ENCODE results near the gene PRDM16.

Gene PRDM16

DNA sequence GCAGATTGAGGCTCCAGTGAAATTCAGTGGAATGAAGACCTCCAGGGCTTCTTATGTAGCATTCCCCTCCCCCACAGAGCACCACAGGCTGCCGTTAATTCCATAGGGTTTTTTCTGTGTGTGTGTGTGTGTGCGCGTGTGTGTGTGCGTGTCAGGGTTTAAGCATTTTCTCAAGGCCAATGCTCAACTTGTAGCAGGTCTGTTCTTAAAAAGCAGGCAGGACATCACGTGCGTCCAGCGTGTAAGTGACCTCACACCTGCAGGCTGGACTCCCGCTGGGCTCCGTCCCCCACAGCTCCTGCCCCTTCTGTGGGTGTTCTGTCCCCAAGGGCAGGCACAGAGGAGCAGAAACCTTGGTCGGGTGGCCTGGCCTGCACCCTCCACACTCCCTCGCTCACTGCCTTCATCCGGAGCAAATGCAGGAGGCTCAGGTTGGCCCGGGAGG, 5.3 kb downstream of the PRDM16 start:
- H3K27ac ChIP-seq = no peak overlapping the region
- CTCF ChIA-PET = no interaction called here
- no peak for TF ChIP-seq CTCF (conservative IDR thresholded peaks at IDR 0.05; ENCODE audit: low read depth)
- POLR2A ChIA-PET (ENCODE audit: low non-redundant PET) = no interaction called here
- DNase-seq (ENCODE audit: low spot score) = no peak

GRCh38 chr1:3074800-3075199, 5.8 kb downstream of the PRDM16 start:
- POLR2A ChIA-PET (ENCODE audit: low non-redundant PET) = no interaction called here
- TF ChIP-seq CTCF (conservative IDR thresholded peaks at IDR 0.05; ENCODE audit: low read depth) = no peak
- no peak overlapping the region for H3K27ac ChIP-seq
- DNase-seq (ENCODE audit: low spot score) = no peak
- CTCF ChIA-PET = no interaction called here

- TF ChIP-seq CTCF (conservative IDR thresholded peaks at IDR 0.05; ENCODE audit: low read depth) = no peak
- CTCF ChIA-PET = no interaction called here
- no peak overlapping the region for H3K27ac ChIP-seq
- POLR2A ChIA-PET (ENCODE audit: low non-redundant PET) = no interaction called here
- no peak for DNase-seq (ENCODE audit: low spot score)
These were observed 6.8 kb downstream of the PRDM16 start for GRCh38 chr1:3075666-3076362.

- CTCF ChIA-PET = no interaction called here
- POLR2A ChIA-PET (ENCODE audit: low non-redundant PET) = interaction anchor here (1.0 kb wide), 1 partner anchor 12 kb away, joined by 4 read pairs; no protein-coding TSS in a partner anchor
- DNase-seq (ENCODE audit: low spot score) = no peak
- H3K27ac ChIP-seq = no peak overlapping the region
- TF ChIP-seq CTCF (conservative IDR thresholded peaks at IDR 0.05; ENCODE audit: low read depth) = no peak
These were observed 7.3 kb downstream of the PRDM16 start for GRCh38 chr1:3076363-3076740.

DNA sequence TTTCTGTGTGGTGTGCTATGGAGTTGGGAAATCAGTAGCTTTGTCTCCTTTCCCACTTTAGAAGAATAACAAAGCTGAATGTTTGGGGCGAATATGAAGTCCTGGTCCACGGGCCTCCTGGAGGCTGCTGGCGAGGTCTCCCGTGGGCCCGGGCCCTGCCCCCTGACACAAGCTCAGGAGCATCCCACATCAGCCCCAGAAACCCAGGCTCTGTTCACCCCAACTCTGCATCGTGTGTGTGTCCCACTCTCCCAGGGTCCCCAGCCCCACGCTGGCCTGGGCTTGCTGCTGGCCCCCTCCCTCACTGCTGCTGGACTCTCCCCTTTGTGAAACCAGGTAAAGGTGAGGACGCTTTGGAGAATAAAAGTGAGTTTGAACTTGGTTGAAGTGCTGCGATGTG, 8.1 kb downstream of the PRDM16 start:
- DNase-seq (ENCODE audit: low spot score) = no peak
- H3K27ac ChIP-seq = no peak overlapping the region
- TF ChIP-seq CTCF (conservative IDR thresholded peaks at IDR 0.05; ENCODE audit: low read depth) = no peak
- CTCF ChIA-PET = interaction anchor here (0.7 kb wide), 1 partner anchor 10 kb away, joined by 3 read pairs; no protein-coding TSS in a partner anchor
- POLR2A ChIA-PET (ENCODE audit: low non-redundant PET) = interaction anchor here (1.0 kb wide), 1 partner anchor 12 kb away, joined by 4 read pairs; no protein-coding TSS in a partner anchor

DNA sequence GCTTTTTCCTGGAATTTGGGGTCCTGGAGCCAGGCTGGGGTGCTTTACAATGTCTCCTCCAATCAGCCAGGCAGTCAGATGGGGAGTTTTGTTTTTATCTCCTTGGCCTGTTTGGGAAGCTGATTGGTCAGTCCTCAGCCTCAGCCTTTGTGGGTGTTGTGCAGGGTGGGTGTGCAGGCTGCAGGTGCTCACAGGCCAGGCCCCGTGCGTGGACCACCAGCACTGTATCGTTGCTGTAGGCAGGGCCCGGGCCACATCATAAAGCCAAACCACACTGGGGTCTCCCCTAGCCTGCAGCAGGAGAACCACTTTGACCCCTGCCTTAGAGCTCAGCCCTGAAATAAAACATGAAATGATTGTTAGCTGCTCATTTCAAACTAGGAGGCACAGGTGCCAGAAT, 8.6 kb downstream of the PRDM16 start:
- TF ChIP-seq CTCF (conservative IDR thresholded peaks at IDR 0.05; ENCODE audit: low read depth) = no peak
- H3K27ac ChIP-seq = no peak overlapping the region
- POLR2A ChIA-PET (ENCODE audit: low non-redundant PET) = interaction anchor here (1.0 kb wide), 1 partner anchor 11 kb away, joined by 4 read pairs; no protein-coding TSS in a partner anchor
- no peak for DNase-seq (ENCODE audit: low spot score)
- CTCF ChIA-PET = interaction anchor here (0.7 kb wide), 1 partner anchor 10 kb away, joined by 3 read pairs; no protein-coding TSS in a partner anchor
